ENCODE results near the gene KSR2.

The KSR2 gene

DNA sequence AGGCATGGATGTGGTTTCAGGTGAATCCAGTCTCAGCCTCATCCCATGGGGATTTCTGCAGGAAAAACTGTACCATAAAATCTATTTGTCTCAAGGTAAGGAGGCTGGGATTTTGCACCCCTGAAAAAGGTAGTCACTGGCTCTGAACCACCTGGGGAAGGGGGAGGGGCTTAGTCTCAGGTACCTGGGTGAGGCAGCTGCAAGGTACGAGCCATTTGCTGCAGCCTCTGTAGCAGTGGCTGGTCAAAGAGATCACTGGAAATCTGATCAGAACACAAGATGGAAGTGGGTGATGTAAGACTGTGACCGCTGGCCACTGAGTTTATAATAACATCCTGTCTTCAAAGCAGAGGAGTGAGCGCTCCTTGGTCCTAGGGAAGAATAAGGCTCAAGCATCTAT lies 397.5 kb downstream of the KSR2 start:
- Histone ChIP-seq H2BK12ac (ENCODE audit: low read length in 2 of 2) (no peak overlapping the region), H3K4me1 (ENCODE audit: control insufficient read depth, insufficient read depth, low read depth, low read length) (peaks cover 15% of the 10 kb centered on the region), H3K4ac (ENCODE audit: low read depth in 1 of 2, low read length in 2 of 2) (no peak overlapping the region), H3K27ac (ENCODE audit: low read length, poor library complexity, severe bottlenecking) (no peak overlapping the region), H3K14ac (ENCODE audit: low read length in 2 of 2) (no peak overlapping the region), H4K8ac (ENCODE audit: low read length) (no peak overlapping the region), H3K18ac (ENCODE audit: low read depth in 1 of 2, low read length in 2 of 2) (no peak overlapping the region), H2BK5ac (ENCODE audit: low read depth, low read length, poor library complexity, severe bottlenecking) (no peak overlapping the region), H3K79me1 (replicated peaks; ENCODE audit: low read length, poor library complexity, severe bottlenecking) (no peaks in the 10 kb centered on the region), H3K36me3 (ENCODE audit: control insufficient read depth in 1 of 2, insufficient read depth in 2 of 2, low read depth in 1 of 2, low read length in 2 of 2) (no peaks in the 10 kb centered on the region), H2BK120ac (ENCODE audit: low read depth, low read length) (no peak overlapping the region), H3K4me2 (ENCODE audit: low read length, poor library complexity, severe bottlenecking) (no peak overlapping the region), H4K91ac (ENCODE audit: low read length) (no peak overlapping the region), H3K4me3 (ENCODE audit: insufficient read depth in 1 of 2, low read depth in 1 of 2, low read length in 2 of 2) (no peak overlapping the region), H3K9me3 (ENCODE audit: control insufficient read depth, low read length) (no peaks in the 10 kb centered on the region), H3K27me3 (ENCODE audit: control insufficient read depth in 1 of 2, insufficient read depth in 1 of 2, low read length in 2 of 2) (peaks cover 0 to 72% of the 10 kb centered on the region in 2 experiments), H3K23ac (ENCODE audit: low read length in 2 of 2) (no peak overlapping the region), H2AK5ac (ENCODE audit: low read length, severe bottlenecking) (no peak overlapping the region), H2BK15ac (ENCODE audit: low read depth, poor library complexity, severe bottlenecking) (no peak overlapping the region), H3K9ac (ENCODE audit: low read length) (no peak overlapping the region), H2AFZ (ENCODE audit: low read depth, low read length) (no peak overlapping the region)
- DNase-seq, result no peak
- 75% methylated on average over 3 of the region's 3 CpGs for WGBS

DNA sequence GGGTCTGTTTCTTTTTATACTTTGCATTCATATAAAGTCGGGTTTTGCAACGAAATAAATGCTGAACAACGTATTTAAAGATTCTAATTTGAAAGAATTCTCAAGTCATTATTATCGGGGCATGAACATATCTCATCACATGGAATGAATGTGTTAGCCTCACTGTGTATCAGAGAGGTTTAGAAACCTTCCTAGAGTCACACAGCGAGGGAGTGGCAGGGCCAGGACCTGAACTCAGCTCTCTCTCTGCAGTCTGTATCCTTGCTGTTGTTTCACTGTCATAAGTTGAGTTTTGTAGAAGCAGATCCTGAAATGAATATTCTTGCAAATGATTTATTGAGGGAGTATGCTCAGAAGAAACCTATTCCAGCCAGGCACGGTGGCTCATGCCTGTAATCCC lies 398.2 kb downstream of the KSR2 start:
- WGBS, result 96% methylated on average over 6 of the region's 6 CpGs
- Histone ChIP-seq H3K14ac (ENCODE audit: low read length in 2 of 2) (no peak overlapping the region), H3K36me3 (ENCODE audit: control insufficient read depth in 1 of 2, insufficient read depth in 2 of 2, low read depth in 1 of 2, low read length in 2 of 2) (no peaks in the 10 kb centered on the region), H3K4me2 (ENCODE audit: low read length, poor library complexity, severe bottlenecking) (no peak overlapping the region), H2BK12ac (ENCODE audit: low read length in 2 of 2) (no peak overlapping the region), H4K91ac (ENCODE audit: low read length) (no peak overlapping the region), H2BK5ac (ENCODE audit: low read depth, low read length, poor library complexity, severe bottlenecking) (no peak overlapping the region), H3K79me1 (replicated peaks; ENCODE audit: low read length, poor library complexity, severe bottlenecking) (no peaks in the 10 kb centered on the region), H2BK15ac (ENCODE audit: low read depth, poor library complexity, severe bottlenecking) (no peak overlapping the region), H3K23ac (ENCODE audit: low read length in 2 of 2) (no peak overlapping the region), H3K9me3 (ENCODE audit: control insufficient read depth, low read length) (no peaks in the 10 kb centered on the region), H4K8ac (ENCODE audit: low read length) (no peak overlapping the region), H3K4me3 (ENCODE audit: insufficient read depth in 1 of 2, low read depth in 1 of 2, low read length in 2 of 2) (no peak overlapping the region), H2AK5ac (ENCODE audit: low read length, severe bottlenecking) (no peak overlapping the region), H3K9ac (ENCODE audit: low read length) (no peak overlapping the region), H3K27ac (ENCODE audit: low read length, poor library complexity, severe bottlenecking) (no peak overlapping the region), H3K27me3 (ENCODE audit: control insufficient read depth in 1 of 2, insufficient read depth in 1 of 2, low read length in 2 of 2) (peaks cover 0 to 70% of the 10 kb centered on the region in 2 experiments), H3K4ac (ENCODE audit: low read depth in 1 of 2, low read length in 2 of 2) (no peak overlapping the region), H2AFZ (ENCODE audit: low read depth, low read length) (no peak overlapping the region), H2BK120ac (ENCODE audit: low read depth, low read length) (no peak overlapping the region), H3K18ac (ENCODE audit: low read depth in 1 of 2, low read length in 2 of 2) (no peak overlapping the region), H3K4me1 (ENCODE audit: control insufficient read depth, insufficient read depth, low read depth, low read length) (peaks cover 15% of the 10 kb centered on the region)
- no peak for DNase-seq

DNA sequence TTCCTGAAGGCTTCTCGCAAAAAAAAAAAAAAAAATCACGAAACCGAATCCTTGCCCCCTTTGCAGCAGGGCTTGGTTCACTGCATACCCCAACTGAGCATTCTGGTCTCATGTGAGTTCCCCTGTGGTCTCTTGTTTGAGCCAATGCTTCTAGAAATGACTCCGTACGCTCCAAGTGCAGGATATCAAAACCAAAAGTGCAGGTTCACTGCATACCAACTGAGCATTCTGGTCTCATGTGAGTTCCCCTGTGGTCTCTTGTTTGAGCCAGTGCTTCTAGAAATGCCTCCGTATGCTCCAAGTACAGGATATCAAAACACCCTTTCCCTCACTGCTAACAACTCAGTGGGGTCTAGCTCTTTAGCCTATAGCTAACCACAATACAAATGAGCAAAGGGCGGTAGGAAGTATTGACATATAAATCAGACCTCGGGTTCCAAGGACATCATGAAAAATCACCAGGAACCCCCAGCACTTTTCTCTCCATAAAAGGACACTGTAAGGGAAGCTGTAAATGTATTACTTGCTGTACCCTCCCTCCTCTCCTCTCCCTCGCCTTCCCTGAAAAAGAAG lies 401.1 kb downstream of the KSR2 start:
- Histone ChIP-seq H3K27me3 (ENCODE audit: control insufficient read depth in 1 of 2, insufficient read depth in 1 of 2, low read length in 2 of 2) (peaks cover under 1 to 74% of the 10 kb centered on the region in 2 experiments), H3K4me2 (ENCODE audit: low read length, poor library complexity, severe bottlenecking) (peak overlapping the region; percentile 2), H2AK5ac (ENCODE audit: low read length, severe bottlenecking) (peak overlapping the region; percentile 49), H2BK5ac (ENCODE audit: low read depth, low read length, poor library complexity, severe bottlenecking) (no peak overlapping the region), H4K91ac (ENCODE audit: low read length) (no peak overlapping the region), H3K27ac (ENCODE audit: low read length, poor library complexity, severe bottlenecking) (peak overlapping the region; percentile 87), H3K14ac (ENCODE audit: low read length in 2 of 2) (no peak overlapping the region), H3K9me3 (ENCODE audit: control insufficient read depth, low read length) (no peaks in the 10 kb centered on the region), H3K4me3 (ENCODE audit: insufficient read depth in 1 of 2, low read depth in 1 of 2, low read length in 2 of 2) (no peak overlapping the region), H3K9ac (ENCODE audit: low read length) (no peak overlapping the region), H2BK15ac (ENCODE audit: low read depth, poor library complexity, severe bottlenecking) (no peak overlapping the region), H2BK12ac (ENCODE audit: low read length in 2 of 2) (no peak overlapping the region), H3K79me1 (replicated peaks; ENCODE audit: low read length, poor library complexity, severe bottlenecking) (no peaks in the 10 kb centered on the region), H3K4ac (ENCODE audit: low read depth in 1 of 2, low read length in 2 of 2) (no peak overlapping the region), H3K18ac (ENCODE audit: low read depth in 1 of 2, low read length in 2 of 2) (no peak overlapping the region), H2BK120ac (ENCODE audit: low read depth, low read length) (no peak overlapping the region), H2AFZ (ENCODE audit: low read depth, low read length) (no peak overlapping the region), H3K36me3 (ENCODE audit: control insufficient read depth in 1 of 2, insufficient read depth in 2 of 2, low read depth in 1 of 2, low read length in 2 of 2) (no peaks in the 10 kb centered on the region), H3K23ac (ENCODE audit: low read length in 2 of 2) (no peak overlapping the region), H4K8ac (ENCODE audit: low read length) (no peak overlapping the region), H3K4me1 (ENCODE audit: control insufficient read depth, insufficient read depth, low read depth, low read length) (peaks cover 18% of the 10 kb centered on the region)
- 89% methylated on average over 8 of the region's 9 CpGs for WGBS
- DNase-seq, result no peak

DNA sequence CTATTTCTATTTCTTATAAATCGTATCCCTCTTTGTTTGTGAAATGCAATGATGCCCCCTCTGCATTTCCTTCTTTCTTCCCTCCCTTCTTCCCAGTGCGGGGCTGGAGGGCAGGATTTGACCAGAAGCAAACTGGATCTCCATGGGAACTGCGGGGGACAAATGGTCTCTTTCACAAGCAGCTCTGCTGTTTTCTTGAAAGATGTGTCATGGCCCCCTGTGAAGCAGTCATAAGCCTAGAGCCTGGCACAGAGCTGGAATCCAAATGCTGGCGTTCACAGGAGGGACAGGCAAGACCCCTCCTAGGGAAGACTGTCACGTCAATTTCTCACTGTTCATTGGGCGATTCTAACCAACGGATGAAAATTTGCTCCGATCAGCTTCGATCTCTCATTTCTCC lies 403.9 kb downstream of the KSR2 start:
- H3K79me1 ChIP-seq (replicated peaks; ENCODE audit: low read length, poor library complexity, severe bottlenecking), result no peaks in the 10 kb centered on the region
- H3K9me3 ChIP-seq (ENCODE audit: control insufficient read depth, low read length), result no peaks in the 10 kb centered on the region
- H2AFZ ChIP-seq (ENCODE audit: low read depth, low read length), result no peak overlapping the region
- no peak overlapping the region for H2AK5ac ChIP-seq (ENCODE audit: low read length, severe bottlenecking)
- no peak overlapping the region for H3K23ac ChIP-seq (ENCODE audit: low read length in 2 of 2)
- H2BK12ac ChIP-seq (ENCODE audit: low read length in 2 of 2), result no peak overlapping the region
- H3K4ac ChIP-seq (ENCODE audit: low read depth in 1 of 2, low read length in 2 of 2), result no peak overlapping the region
- WGBS, result 63% methylated on average over 9 of the region's 9 CpGs
- H2BK120ac ChIP-seq (ENCODE audit: low read depth, low read length), result no peak overlapping the region
- no peak overlapping the region for H3K14ac ChIP-seq (ENCODE audit: low read length in 2 of 2)
- no peak overlapping the region for H3K9ac ChIP-seq (ENCODE audit: low read length)
- no peak overlapping the region for H3K4me2 ChIP-seq (ENCODE audit: low read length, poor library complexity, severe bottlenecking)
- no peak overlapping the region for H2BK15ac ChIP-seq (ENCODE audit: low read depth, poor library complexity, severe bottlenecking)
- H3K27ac ChIP-seq (ENCODE audit: low read length, poor library complexity, severe bottlenecking), result no peak overlapping the region
- H2BK5ac ChIP-seq (ENCODE audit: low read depth, low read length, poor library complexity, severe bottlenecking), result no peak overlapping the region
- H3K36me3 ChIP-seq (ENCODE audit: control insufficient read depth in 1 of 2, insufficient read depth in 2 of 2, low read depth in 1 of 2, low read length in 2 of 2), result no peaks in the 10 kb centered on the region
- H4K8ac ChIP-seq (ENCODE audit: low read length), result no peak overlapping the region
- no peak overlapping the region for H3K18ac ChIP-seq (ENCODE audit: low read depth in 1 of 2, low read length in 2 of 2)
- H4K91ac ChIP-seq (ENCODE audit: low read length), result no peak overlapping the region
- H3K4me3 ChIP-seq (ENCODE audit: insufficient read depth in 1 of 2, low read depth in 1 of 2, low read length in 2 of 2), result no peak overlapping the region
- peaks cover 4 to 82% of the 10 kb centered on the region in 2 experiments for H3K27me3 ChIP-seq (ENCODE audit: control insufficient read depth in 1 of 2, insufficient read depth in 1 of 2, low read length in 2 of 2)
- peaks cover 8% of the 10 kb centered on the region for H3K4me1 ChIP-seq (ENCODE audit: control insufficient read depth, insufficient read depth, low read depth, low read length)
- no peak for DNase-seq

Data from mesenchymal stem cell (in vitro differentiated cells and primary cell).